ENCODE results near the gene MYO9A.
"Not testable (repeated sequence)": the region's sequence is repeated elsewhere in the genome, so short reads cannot be mapped to it uniquely, and the experiment has no call there.

DNA sequence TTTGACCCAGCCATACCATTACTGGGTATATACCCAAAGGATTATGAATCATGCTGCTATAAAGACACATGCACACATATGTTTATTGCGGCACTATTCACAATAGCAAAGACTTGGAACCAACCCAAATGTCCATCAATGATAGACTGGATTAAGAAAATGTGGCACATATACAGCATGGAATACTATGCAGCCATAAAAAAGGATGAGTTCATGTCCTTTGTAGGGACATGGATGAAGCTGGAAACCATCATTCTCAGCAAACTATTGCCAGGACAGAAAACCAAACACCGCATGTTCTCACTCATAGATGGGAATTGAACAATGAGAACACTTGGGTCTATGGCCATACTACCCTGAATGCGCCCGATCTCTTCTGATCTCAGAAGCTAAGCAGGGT, 259.7 kb downstream of the MYO9A start:
- TF ChIP-seq, protein P1, sequence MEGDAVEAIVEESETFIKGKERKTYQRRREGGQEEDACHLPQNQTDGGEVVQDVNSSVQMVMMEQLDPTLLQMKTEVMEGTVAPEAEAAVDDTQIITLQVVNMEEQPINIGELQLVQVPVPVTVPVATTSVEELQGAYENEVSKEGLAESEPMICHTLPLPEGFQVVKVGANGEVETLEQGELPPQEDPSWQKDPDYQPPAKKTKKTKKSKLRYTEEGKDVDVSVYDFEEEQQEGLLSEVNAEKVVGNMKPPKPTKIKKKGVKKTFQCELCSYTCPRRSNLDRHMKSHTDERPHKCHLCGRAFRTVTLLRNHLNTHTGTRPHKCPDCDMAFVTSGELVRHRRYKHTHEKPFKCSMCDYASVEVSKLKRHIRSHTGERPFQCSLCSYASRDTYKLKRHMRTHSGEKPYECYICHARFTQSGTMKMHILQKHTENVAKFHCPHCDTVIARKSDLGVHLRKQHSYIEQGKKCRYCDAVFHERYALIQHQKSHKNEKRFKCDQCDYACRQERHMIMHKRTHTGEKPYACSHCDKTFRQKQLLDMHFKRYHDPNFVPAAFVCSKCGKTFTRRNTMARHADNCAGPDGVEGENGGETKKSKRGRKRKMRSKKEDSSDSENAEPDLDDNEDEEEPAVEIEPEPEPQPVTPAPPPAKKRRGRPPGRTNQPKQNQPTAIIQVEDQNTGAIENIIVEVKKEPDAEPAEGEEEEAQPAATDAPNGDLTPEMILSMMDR (IDR thresholded peaks at IDR 0.05), result not testable (repeated sequence)
- not testable (repeated sequence) for TF ChIP-seq EP300, POLR2AphosphoS5 (IDR thresholded peaks at IDR 0.05)
